GM12878 (cell line): ENCODE measurements around the gene CFAP45. TPM values are rescaled to one million over a fixed set of nuclear protein-coding genes. Genes with fewer than 3 reads are reported as not detected.

Experiments used
- ATAC-seq: fragments of 200-7000 bp; cut with Tn5 transposase; 3 replicates; pipeline ENCODE4 v1.9.1; 2020; ENCODE audit warnings: mild to moderate bottlenecking, moderate library complexity
- BruUV-seq: library from RNA; stranded (reverse); fragments of 400-500 nt; replicated peaks from 2 replicates; lab custom pipeline; 2021; lab: Mats Ljungman, UMichigan
- CTCF ChIA-PET: fragments of 300-600 bp; sonication (Branson Sonifier 250); formaldehyde crosslinking; extraction: SDS; loops from one replicate; lab custom pipeline; 2021; ENCODE audit warnings: inconsistent platforms; lab: Yijun Ruan, JAX
- POLR2A ChIA-PET: fragments of 350-600 bp; formaldehyde crosslinking; extraction: SDS; loops from one replicate; lab custom pipeline; 2021; ENCODE audit warnings: inconsistent platforms; lab: Charles Lee
- RAD21 ChIA-PET: fragments of 300-600 bp; sonication (Branson Sonifier 250); formaldehyde crosslinking; loops from one replicate; lab custom pipeline; 2023; ENCODE audit warnings: antibody characterized with exemption; ENCODE audit not compliant: unreplicated experiment; lab: Charles Lee
- SMC1A ChIA-PET: fragments of 300-600 bp; sonication (Branson Sonifier 250); formaldehyde crosslinking; loops from one replicate; lab custom pipeline; 2023; ENCODE audit not compliant: unreplicated experiment, uncharacterized antibody; lab: Charles Lee
- DNase-seq: peaks from one replicate; pipeline ENCODE4 v3.0.0-alpha.2; 2011; ENCODE audit warnings: low read depth, low spot score
- FAIRE-seq: peaks from 3 replicates; lab custom pipeline; 2011; peaks lifted over from hg19 to GRCh38; lab: Jason Lieb, UNC
- H2AFZ ChIP-seq: 2 replicates; pipeline ENCODE4 v1.6.0; 2011; ENCODE audit warnings: low read depth, low read length, control low read depth; ENCODE audit not compliant: control insufficient read depth
- H3K27ac ChIP-seq: 2 replicates; pipeline ENCODE4 v1.5.1; 2011; ENCODE audit warnings: control low read depth; ENCODE audit not compliant: control insufficient read depth, insufficient read depth
- H3K27me3 ChIP-seq, 2 experiments: replicated peaks in 1 of 2; 2 replicates each; pipeline versions ENCODE4 v1.6.0 to v1.6.1; 2011; ENCODE audit warnings: low read length in 1 of 2; ENCODE audit not compliant: control insufficient read depth in 2 of 2, insufficient read depth in 2 of 2
- H3K36me3 ChIP-seq, 2 experiments: 2 replicates each; pipeline ENCODE4 v1.5.1; 2011; ENCODE audit warnings: low read length in 1 of 2; ENCODE audit not compliant: control insufficient read depth in 2 of 2, insufficient read depth in 2 of 2
- H3K4me1 ChIP-seq: 2 replicates; pipeline ENCODE4 v1.6.1; 2011; ENCODE audit warnings: mild to moderate bottlenecking, low read length, moderate library complexity, mixed read lengths; ENCODE audit not compliant: control insufficient read depth, insufficient read depth
- H3K4me2 ChIP-seq: 2 replicates; pipeline ENCODE4 v1.6.0; 2011; ENCODE audit warnings: control low read depth; ENCODE audit not compliant: control insufficient read depth, insufficient read depth
- H3K4me3 ChIP-seq: fragments of 200-600 bp; sonication (generic); 2 replicates; pipeline ENCODE4 v1.5.1; 2016
- H3K79me2 ChIP-seq: 2 replicates; pipeline ENCODE4 v1.6.0; 2011; ENCODE audit warnings: low read length; ENCODE audit not compliant: control insufficient read depth, insufficient read depth
- H3K9ac ChIP-seq: 2 replicates; pipeline ENCODE4 v1.8.0; 2011; ENCODE audit warnings: low read length, control low read depth, mixed read lengths; ENCODE audit not compliant: control insufficient read depth, insufficient read depth
- H3K9me3 ChIP-seq: replicated peaks from 3 replicates; pipeline ENCODE4 v1.5.1; 2011; ENCODE audit warnings: mild to moderate bottlenecking, low read length; ENCODE audit not compliant: control insufficient read depth, insufficient read depth
- H4K20me1 ChIP-seq: 2 replicates; pipeline ENCODE4 v1.6.0; 2011; ENCODE audit not compliant: control insufficient read depth, insufficient read depth
- ATF7 ChIP-seq: fragments of 450-650 bp; IDR thresholded peaks from 2 replicates; pipeline ENCODE4 v1.6.1; 2016; ENCODE audit warnings: low read depth, mild to moderate bottlenecking
- CHD1 ChIP-seq: IDR thresholded peaks from 2 replicates; pipeline ENCODE4 v1.6.1; 2012; ENCODE audit warnings: low read depth, low read length, improper control_type of control experiment
- E4F1 ChIP-seq: fragments of 450-650 bp; IDR thresholded peaks from 2 replicates; pipeline ENCODE4 v1.6.1; 2018; ENCODE audit warnings: borderline replicate concordance, mild to moderate bottlenecking; ENCODE audit not compliant: partially characterized antibody
- FOXK2 ChIP-seq: fragments of 450-650 bp; IDR thresholded peaks from 2 replicates; pipeline ENCODE4 v1.6.1; 2017; ENCODE audit warnings: mild to moderate bottlenecking, moderate library complexity
- NR2C1 ChIP-seq: fragments of 450-650 bp; IDR thresholded peaks from 2 replicates; pipeline ENCODE4 v1.6.1; 2017; ENCODE audit warnings: antibody characterized with exemption, mild to moderate bottlenecking, moderate library complexity
- POLR2A ChIP-seq: IDR thresholded peaks from 2 replicates; pipeline ENCODE4 v1.6.1; 2011; ENCODE audit warnings: low read depth, mild to moderate bottlenecking, low read length
- STAT1 ChIP-seq: fragments of 450-650 bp; conservative IDR thresholded peaks from 2 replicates; pipeline ENCODE4 v1.6.1; 2014; ENCODE audit warnings: antibody characterized with exemption, mild to moderate bottlenecking
- TARDBP ChIP-seq: IDR thresholded peaks from 2 replicates; pipeline ENCODE4 v1.6.1; 2016; ENCODE audit warnings: borderline replicate concordance
- ZBTB4 ChIP-seq: fragments of 450-650 bp; formaldehyde crosslinking; IDR thresholded peaks from 2 replicates; pipeline ENCODE4 v1.4.0; 2022; ENCODE audit warnings: mild to moderate bottlenecking, moderate library complexity
- WGBS: methylation state at CpG from one replicate; pipeline ENCODE4 v1.1.6; 2016; ENCODE audit warnings: low lambda C conversion rate; ENCODE audit not compliant: insufficient replicate concordance, insufficient coverage; ENCODE audit errors: missing lambda C conversion rate; 5-methylcytosine and 5-hydroxymethylcytosine counted together
- in situ Hi-C: fragments of 300-500 bp; cut with MboI; formaldehyde crosslinking; loops from 9 replicates; pipeline ENCODE4 v1.14.3; 2018; ENCODE audit warnings: mixed read lengths
- intact Hi-C: fragments of 100-400 bp; cut with micrococcal nuclease; formaldehyde crosslinking; loops from one replicate; pipeline ENCODE4 v1.14.2; 2022; ENCODE audit not compliant: unreplicated experiment
- polyA plus RNA-seq, 11 experiments: library from polyadenylated mRNA; depleted of rRNA in 4 of 11; unstranded in 6 of 11; stranded (reverse) in 5 of 11; fragments of >200 nt; fragmentation: Nextera tagmentation in 4 of 11; fragmentation: Illumina TruSeq in 1 of 11; extraction: Ambion mirVana in 4 of 11; extraction: Trizol in 1 of 11; gene quantifications; 1 replicate in 1 of 11; 2 replicates in 10 of 11; pipeline versions ENCODE4 v1.2.1 to v1.2.3, GENCODE V29; 2011 to 2016; ENCODE audit warnings: inconsistent platforms in 2 of 11, missing spikeins in 2 of 11, low read depth in 1 of 11
- total RNA-seq, 4 experiments: library from RNA; depleted of rRNA in 3 of 4; stranded (reverse); fragments of >200 nt in 3 of 4; fragmentation: Illumina TruSeq in 1 of 4; extraction: Trizol in 1 of 4; gene quantifications; 2 replicates each; pipeline versions ENCODE4 v1.2.1 to v1.2.3, GENCODE V29; 2013 to 2021

Gene CFAP45
- total and polyA plus RNA-seq, 10 of the 15 experiments (the other 5 are each of a cell fraction or from before 2014, with no cell fraction given) = 0.43 to 0.91 (median 0.67) TPM

- ChIA-PET POLR2A (no interaction called here), CTCF (no interaction called here), SMC1A (no interaction called here), RAD21 (no interaction called here)
- Histone ChIP-seq H3K4me3 (no peak overlapping the region), H3K36me3 (no peaks in the 10 kb centered on the region), H3K9me3 (no peaks in the 10 kb centered on the region), H3K4me1 (no peaks in the 10 kb centered on the region; the same call in 1 of the 2 replicates), H3K9ac (no peak overlapping the region), H3K27ac (no peak overlapping the region), H2AFZ (no peak overlapping the region), H3K4me2 (no peak overlapping the region), H4K20me1 (no peaks in the 10 kb centered on the region), H3K79me2 (no peaks in the 10 kb centered on the region), H3K27me3 (peaks cover 6 to 26% of the 10 kb centered on the region in 2 experiments)
- no peak for ATAC-seq
- WGBS = 25% methylated on average over 9 of the region's 9 CpGs
- FAIRE-seq = no peak
- DNase-seq = no peak
- in situ Hi-C loops (no loop called here), intact Hi-C loops (no loop called here)
- TF ChIP-seq NR2C1 (no peak), STAT1 (no peak), FOXK2 (no peak), CHD1 (no peak), TARDBP (no peak), POLR2A (no peak), E4F1 (no peak), ZBTB4 (CRISPR knock-in tag) (no peak), ATF7 (no peak)
- no TSS peak for BruUV-seq
Observed at GRCh38 chr1:159943908-159944622, 44.1 kb upstream of the CFAP45 start.
